Measurements from ENCODE around the gene STAMBPL1.
"Not testable (repeated sequence)": the region's sequence is repeated elsewhere in the genome, so short reads cannot be mapped to it uniquely, and the experiment has no call there.

The STAMBPL1 gene

GRCh38 chr10:88931548-88931947 lies 51.5 kb downstream of the STAMBPL1 start:
- no peak for TF ChIP-seq CTCF (IDR thresholded peaks at IDR 0.05; ENCODE audit: extremely low read depth, insufficient read depth, missing control alignments)
- no peak for DNase-seq (ENCODE audit: low spot score)
- in situ Hi-C loops (cut with MboI; ENCODE audit: low pct_unique_long_range_greater_than_20kb, low sequenced_read_pairs, unreplicated experiment), result no loop called here

GRCh38 chr10:88932029-88932428 lies 52.0 kb downstream of the STAMBPL1 start:
- DNase-seq (ENCODE audit: low spot score); in situ Hi-C loops (cut with MboI; ENCODE audit: low pct_unique_long_range_greater_than_20kb, low sequenced_read_pairs, unreplicated experiment): not testable (repeated sequence)

DNA sequence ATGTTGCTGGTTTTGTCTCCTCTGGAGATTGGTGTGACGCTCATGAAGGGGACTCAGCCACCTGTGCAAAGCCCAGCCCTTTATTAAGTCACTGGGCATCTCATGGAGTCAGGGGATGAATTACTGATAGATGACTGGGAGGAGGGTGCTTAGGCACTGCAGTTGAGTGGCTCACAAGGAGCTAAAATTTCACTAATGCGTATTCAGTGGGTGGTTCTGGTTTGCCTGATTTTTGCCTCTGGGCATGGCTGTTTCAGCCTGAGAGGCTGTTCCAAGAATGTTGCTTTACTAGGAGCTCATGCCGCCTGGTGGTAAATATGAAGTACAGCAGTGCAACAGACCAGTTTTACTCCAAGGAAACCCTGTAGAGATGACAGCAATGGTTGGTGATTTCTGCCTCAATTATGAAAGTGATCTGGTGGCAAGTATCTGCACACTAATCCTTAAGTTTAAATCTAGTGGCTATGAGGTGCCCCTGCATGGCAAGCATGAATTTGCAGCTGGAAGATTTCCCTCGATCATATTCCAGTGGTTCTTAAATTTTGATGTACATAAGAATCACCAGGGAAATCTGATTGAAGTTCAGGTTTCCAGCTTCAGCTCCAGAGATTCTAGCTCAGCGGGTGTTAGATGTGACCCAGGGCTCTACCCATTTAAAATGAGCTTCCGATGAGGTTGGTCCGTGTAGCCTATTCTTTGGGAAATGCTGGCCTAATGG lies 52.7 kb downstream of the STAMBPL1 start:
- peak; percentile 88 for TF ChIP-seq CTCF (IDR thresholded peaks at IDR 0.05; ENCODE audit: extremely low read depth, insufficient read depth, missing control alignments)
- peak; percentile 32 for DNase-seq (ENCODE audit: low spot score)
- in situ Hi-C loops (cut with MboI; ENCODE audit: low pct_unique_long_range_greater_than_20kb, low sequenced_read_pairs, unreplicated experiment), result no loop called here

DNA sequence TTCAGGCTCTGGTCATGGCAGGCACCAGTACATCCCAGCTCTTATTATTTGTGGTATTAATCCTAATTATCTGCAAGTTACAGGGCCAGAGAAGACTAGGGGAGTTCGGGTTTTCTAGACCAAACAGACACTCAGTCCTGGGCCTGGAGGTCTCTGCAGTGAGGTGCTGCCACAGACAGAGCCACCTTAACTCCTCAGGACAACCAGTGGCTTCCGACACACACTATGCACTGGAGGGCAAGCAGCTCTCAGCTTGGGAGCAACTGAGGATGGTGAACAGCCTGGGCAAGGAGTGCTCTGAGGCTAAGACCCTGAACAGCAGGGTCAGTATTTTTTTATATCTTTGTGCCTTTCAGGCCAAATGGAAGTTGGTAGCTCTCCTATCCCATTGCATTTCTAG lies 53.5 kb downstream of the STAMBPL1 start:
- no peak for TF ChIP-seq CTCF (IDR thresholded peaks at IDR 0.05; ENCODE audit: extremely low read depth, insufficient read depth, missing control alignments)
- no peak for DNase-seq (ENCODE audit: low spot score)
- in situ Hi-C loops (cut with MboI; ENCODE audit: low pct_unique_long_range_greater_than_20kb, low sequenced_read_pairs, unreplicated experiment), result no loop called here

DNA sequence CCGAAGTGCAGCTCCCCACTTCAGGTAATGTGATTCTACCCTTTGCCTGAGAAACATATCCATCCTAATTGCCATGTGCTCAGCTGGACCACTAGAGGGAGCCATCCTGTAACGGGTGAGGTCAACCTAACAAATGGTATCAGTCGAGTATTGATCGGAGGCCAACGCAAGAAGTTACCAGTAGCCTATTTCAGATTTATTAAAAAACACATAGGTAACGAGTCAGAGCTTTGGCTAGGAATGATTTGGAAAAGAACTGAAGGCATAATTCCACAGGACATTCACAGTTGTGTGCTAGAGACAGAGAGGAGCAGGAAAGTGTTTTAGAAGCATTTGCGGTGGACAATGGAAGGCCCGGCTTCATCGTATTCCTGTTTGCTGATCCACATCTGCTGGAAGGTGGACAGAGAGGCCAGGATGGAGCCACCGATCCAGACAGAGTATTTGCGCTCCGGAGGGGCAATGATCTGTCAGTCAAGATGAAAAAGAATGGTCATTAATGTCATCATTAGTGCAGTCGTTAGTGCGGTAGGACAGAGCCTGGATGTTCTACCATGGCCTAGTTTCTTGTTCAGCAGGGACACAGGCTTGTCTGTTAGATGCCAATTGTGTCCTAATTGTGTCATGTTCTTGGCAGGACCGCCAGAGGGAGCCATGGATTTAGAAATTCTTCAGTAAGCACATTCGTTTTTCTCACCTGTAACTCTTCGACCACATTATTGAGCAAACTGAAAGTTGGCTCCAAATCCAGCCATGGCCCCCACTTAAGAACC lies 55.0 kb downstream of the STAMBPL1 start:
- peak; percentile 31 for DNase-seq (ENCODE audit: low spot score)
- in situ Hi-C loops (cut with MboI; ENCODE audit: low pct_unique_long_range_greater_than_20kb, low sequenced_read_pairs, unreplicated experiment), result loop anchor here (5.0 kb wide), 1 partner anchor 277 kb away; no protein-coding TSS in a partner anchor
- peak; percentile 92 for TF ChIP-seq CTCF (IDR thresholded peaks at IDR 0.05; ENCODE audit: extremely low read depth, insufficient read depth, missing control alignments)

DNA sequence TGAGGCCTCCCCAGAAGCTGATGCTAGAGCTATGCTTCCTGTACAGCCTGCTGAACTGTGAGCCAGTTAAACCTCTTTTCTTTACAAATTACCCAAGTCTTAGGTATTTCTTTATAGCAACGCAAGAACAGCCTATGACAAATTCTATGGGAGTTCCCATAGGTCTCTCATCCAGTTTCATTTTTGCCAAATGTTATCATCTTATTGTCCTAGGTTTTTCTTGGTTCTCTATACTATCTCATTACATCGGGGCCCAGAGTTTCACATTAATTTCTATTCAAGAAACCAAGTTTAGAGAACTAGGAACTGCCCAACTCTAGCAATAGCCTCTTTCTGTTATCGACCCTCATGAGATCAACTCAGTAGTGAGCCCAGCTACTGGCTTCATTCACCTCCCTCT lies 56.6 kb downstream of the STAMBPL1 start:
- in situ Hi-C loops (cut with MboI; ENCODE audit: low pct_unique_long_range_greater_than_20kb, low sequenced_read_pairs, unreplicated experiment), result loop anchor here (5.0 kb wide), 1 partner anchor 276 kb away; no protein-coding TSS in a partner anchor
- no peak for TF ChIP-seq CTCF (IDR thresholded peaks at IDR 0.05; ENCODE audit: extremely low read depth, insufficient read depth, missing control alignments)
- no peak for DNase-seq (ENCODE audit: low spot score)

- in situ Hi-C loops (cut with MboI; ENCODE audit: low pct_unique_long_range_greater_than_20kb, low sequenced_read_pairs, unreplicated experiment), result loop anchor here (5.0 kb wide), 1 partner anchor 274 kb away; no protein-coding TSS in a partner anchor
- DNase-seq (ENCODE audit: low spot score), result no peak
- no peak for TF ChIP-seq CTCF (IDR thresholded peaks at IDR 0.05; ENCODE audit: extremely low read depth, insufficient read depth, missing control alignments)
These were observed 58.0 kb downstream of the STAMBPL1 start for GRCh38 chr10:88938039-88938438.
